Measurements from ENCODE around the gene GABBR2.

GABBR2 gene

GRCh38 chr9:98359569-98359968, 349.2 kb downstream of the GABBR2 start:
- Histone ChIP-seq H3K4me3 (ENCODE audit: low read depth, low read length) (no peak overlapping the region), H3K27ac (no peak overlapping the region), H3K27me3 (replicated peaks) (no peaks in the 10 kb centered on the region), H3K36me3 (replicated peaks) (no peaks in the 10 kb centered on the region)
- in situ Hi-C loops (cut with HindIII; ENCODE audit: low pct_ligation_motif_present, low sequenced_read_pairs) = no loop called here
- no peak for TF ChIP-seq CTCF (IDR thresholded peaks at IDR 0.05; ENCODE audit: low read depth, low read length, missing control alignments)
- no peak for DNase-seq

GRCh38 chr9:98357921-98358535, 350.7 kb downstream of the GABBR2 start:
- no peak for TF ChIP-seq CTCF (IDR thresholded peaks at IDR 0.05; ENCODE audit: low read depth, low read length, missing control alignments)
- DNase-seq = peak; percentile 59
- in situ Hi-C loops (cut with HindIII; ENCODE audit: low pct_ligation_motif_present, low sequenced_read_pairs) = no loop called here
- no peak overlapping the region for H3K4me3 ChIP-seq (ENCODE audit: low read depth, low read length)
- H3K36me3 ChIP-seq (replicated peaks) = no peaks in the 10 kb centered on the region
- peak overlapping the region; percentile 86 for H3K27ac ChIP-seq
- H3K27me3 ChIP-seq (replicated peaks) = no peaks in the 10 kb centered on the region

- no peak for TF ChIP-seq CTCF (IDR thresholded peaks at IDR 0.05; ENCODE audit: low read depth, low read length, missing control alignments)
- H3K36me3 ChIP-seq (replicated peaks) = no peaks in the 10 kb centered on the region
- H3K27me3 ChIP-seq (replicated peaks) = no peaks in the 10 kb centered on the region
- H3K4me3 ChIP-seq (ENCODE audit: low read depth, low read length) = no peak overlapping the region
- peak; percentile 58 for DNase-seq
- peak overlapping the region; percentile 86 for H3K27ac ChIP-seq
- in situ Hi-C loops (cut with HindIII; ENCODE audit: low pct_ligation_motif_present, low sequenced_read_pairs) = no loop called here
Measured at GRCh38 chr9:98356953-98357690, 351.6 kb downstream of the GABBR2 start.

GRCh38 chr9:98356326-98356725, 352.4 kb downstream of the GABBR2 start:
- no peak overlapping the region for H3K4me3 ChIP-seq (ENCODE audit: low read depth, low read length)
- in situ Hi-C loops (cut with HindIII; ENCODE audit: low pct_ligation_motif_present, low sequenced_read_pairs) = no loop called here
- H3K27me3 ChIP-seq (replicated peaks) = no peaks in the 10 kb centered on the region
- H3K27ac ChIP-seq = peak overlapping the region; percentile 86
- no peak for DNase-seq
- no peaks in the 10 kb centered on the region for H3K36me3 ChIP-seq (replicated peaks)
- no peak for TF ChIP-seq CTCF (IDR thresholded peaks at IDR 0.05; ENCODE audit: low read depth, low read length, missing control alignments)

- no peak for TF ChIP-seq CTCF (IDR thresholded peaks at IDR 0.05; ENCODE audit: low read depth, low read length, missing control alignments)
- in situ Hi-C loops (cut with HindIII; ENCODE audit: low pct_ligation_motif_present, low sequenced_read_pairs) = no loop called here
- Histone ChIP-seq H3K27me3 (replicated peaks) (no peaks in the 10 kb centered on the region), H3K36me3 (replicated peaks) (no peaks in the 10 kb centered on the region), H3K4me3 (ENCODE audit: low read depth, low read length) (no peak overlapping the region), H3K27ac (no peak overlapping the region)
- no peak for DNase-seq
Measured at GRCh38 chr9:98351370-98351769, 357.4 kb downstream of the GABBR2 start.

Data from brain microvascular endothelial cell (primary cell).